HEK293 (cell line): ENCODE results near the gene ZNF329.

Experiments used
- AEBP2 ChIP-seq: fragments of 450-650 bp; formaldehyde crosslinking; IDR thresholded peaks from 2 replicates; pipeline ENCODE4 v1.5.1; 2016; ENCODE audit warnings: missing biosample characterization, missing genetic modification characterization, borderline replicate concordance
- ATF2 ChIP-seq: fragments of 450-650 bp; formaldehyde crosslinking; IDR thresholded peaks from 2 replicates; pipeline ENCODE4 v1.5.1; 2016; ENCODE audit warnings: missing biosample characterization, missing genetic modification characterization, low read depth
- BCL11A ChIP-seq: fragments of 450-650 bp; formaldehyde crosslinking; IDR thresholded peaks from 2 replicates; pipeline ENCODE4 v1.5.1; 2016; ENCODE audit warnings: low read depth, missing biosample characterization, missing genetic modification characterization
- CTCF ChIP-seq: fragments of 450-650 bp; formaldehyde crosslinking; IDR thresholded peaks from 2 replicates; pipeline ENCODE4 v1.5.1; 2016; ENCODE audit warnings: missing biosample characterization, missing genetic modification characterization
- KLF8 ChIP-seq: fragments of 450-650 bp; formaldehyde crosslinking; IDR thresholded peaks from 2 replicates; pipeline ENCODE4 v1.5.1; 2016; ENCODE audit warnings: missing biosample characterization, missing genetic modification characterization
- SETDB1 ChIP-seq: IDR thresholded peaks from one replicate; pipeline ENCODE4 v1.6.1; 2017; ENCODE audit warnings: mild to moderate bottlenecking, low read length, moderate library complexity, mixed read lengths; ENCODE audit not compliant: insufficient read length
- SP2 ChIP-seq: fragments of 450-650 bp; formaldehyde crosslinking; IDR thresholded peaks from 2 replicates; pipeline ENCODE4 v1.5.1; 2016; ENCODE audit warnings: missing biosample characterization, missing genetic modification characterization
- ZFP37 ChIP-seq: fragments of 450-650 bp; formaldehyde crosslinking; IDR thresholded peaks from 2 replicates; pipeline ENCODE4 v1.5.1; 2016; ENCODE audit warnings: missing biosample characterization, missing genetic modification characterization
- ZFP41 ChIP-seq: fragments of 450-650 bp; formaldehyde crosslinking; IDR thresholded peaks from 2 replicates; pipeline ENCODE4 v1.5.1; 2016; ENCODE audit warnings: missing biosample characterization, missing genetic modification characterization, borderline replicate concordance
- ZNF169 ChIP-seq: fragments of 450-650 bp; formaldehyde crosslinking; IDR thresholded peaks from 2 replicates; pipeline ENCODE4 v1.5.1; 2016; ENCODE audit warnings: missing biosample characterization, missing genetic modification characterization
- ZNF202 ChIP-seq: fragments of 450-650 bp; formaldehyde crosslinking; IDR thresholded peaks from 2 replicates; pipeline ENCODE4 v1.5.1; 2016; ENCODE audit warnings: missing biosample characterization, missing genetic modification characterization, borderline replicate concordance
- ZNF239 ChIP-seq: fragments of 450-650 bp; formaldehyde crosslinking; IDR thresholded peaks from 2 replicates; pipeline ENCODE4 v1.5.1; 2016; ENCODE audit warnings: missing biosample characterization, missing genetic modification characterization
- ZNF324 ChIP-seq: fragments of 450-650 bp; formaldehyde crosslinking; IDR thresholded peaks from 2 replicates; pipeline ENCODE4 v1.5.1; 2016; ENCODE audit warnings: missing biosample characterization, missing genetic modification characterization
- ZNF335 ChIP-seq: fragments of 450-650 bp; formaldehyde crosslinking; conservative IDR thresholded peaks from 2 replicates; pipeline ENCODE4 v1.5.1; 2016; ENCODE audit warnings: missing biosample characterization, missing genetic modification characterization
- ZNF341 ChIP-seq: fragments of 450-650 bp; formaldehyde crosslinking; IDR thresholded peaks from 2 replicates; pipeline ENCODE4; 2016; ENCODE audit warnings: low read depth, missing biosample characterization, missing genetic modification characterization
- ZNF513 ChIP-seq: fragments of 450-650 bp; IDR thresholded peaks from 2 replicates; pipeline ENCODE4 v1.5.1; 2018; ENCODE audit warnings: missing biosample characterization, missing genetic modification characterization
- ZNF518A ChIP-seq: fragments of 450-650 bp; formaldehyde crosslinking; conservative IDR thresholded peaks from 2 replicates; pipeline ENCODE4 v1.5.1; 2016; ENCODE audit warnings: low read depth, missing biosample characterization, missing genetic modification characterization
- ZNF555 ChIP-seq: fragments of 450-650 bp; formaldehyde crosslinking; conservative IDR thresholded peaks from 2 replicates; pipeline ENCODE4 v1.5.1; 2017; ENCODE audit warnings: missing biosample characterization, mild to moderate bottlenecking, missing genetic modification characterization, inconsistent platforms
- ZNF561 ChIP-seq: fragments of 450-650 bp; IDR thresholded peaks from 2 replicates; pipeline ENCODE4 v1.5.1; 2018; ENCODE audit warnings: missing biosample characterization, missing genetic modification characterization, borderline replicate concordance
- ZNF585B ChIP-seq: fragments of 450-650 bp; formaldehyde crosslinking; IDR thresholded peaks from 2 replicates; pipeline ENCODE4 v1.5.1; 2016; ENCODE audit warnings: missing biosample characterization, missing genetic modification characterization
- ZNF600 ChIP-seq: fragments of 450-650 bp; formaldehyde crosslinking; IDR thresholded peaks from 2 replicates; pipeline ENCODE4 v1.5.1; 2016; ENCODE audit warnings: missing biosample characterization, missing genetic modification characterization
- ZNF654 ChIP-seq: fragments of 450-650 bp; formaldehyde crosslinking; IDR thresholded peaks from 2 replicates; pipeline ENCODE4 v1.5.1; 2016; ENCODE audit warnings: low read depth, missing biosample characterization, missing genetic modification characterization
- ZNF76 ChIP-seq: fragments of 450-650 bp; formaldehyde crosslinking; IDR thresholded peaks from 2 replicates; pipeline ENCODE4; 2016; ENCODE audit warnings: low read depth, missing biosample characterization, missing genetic modification characterization, borderline replicate concordance
- ZNF843 ChIP-seq: fragments of 450-650 bp; formaldehyde crosslinking; IDR thresholded peaks from 2 replicates; pipeline ENCODE4 v1.5.1; 2016; ENCODE audit warnings: missing biosample characterization, missing genetic modification characterization

Gene ZNF329

GRCh38 chr19:58181902-58182576 lies 31.4 kb upstream of the ZNF329 start (continued):
- TF ChIP-seq ZNF335 (tag by site-specific recombination) (peak; percentile 87), ZNF518A (peak; percentile 42; the same call in 1 of the 2 replicates), SP2 (tag by site-specific recombination) (no peak), SETDB1 (peak; percentile 43), KLF8 (0 out of 2 replicates have a peak, but pooled peaks have one; percentile 15), ZNF202 (tag by site-specific recombination) (no peak), ZNF324 (0 out of 2 replicates have a peak, but pooled peaks have one; percentile 15), ZNF561 (no peak), ZFP41 (tag by site-specific recombination) (no peak), CTCF (peak; percentile 9; the same call in 1 of the 2 replicates), AEBP2 (tag by site-specific recombination) (no peak), ZNF513 (no peak), ZNF843 (no peak), ZNF76 (tag by site-specific recombination) (no peak; the same call in 1 of the 2 replicates), ZNF585B (no peak), BCL11A (no peak), ZFP37 (tag by site-specific recombination) (no peak), ZNF555 (tag by site-specific recombination) (no peak), ZNF239 (tag by site-specific recombination) (no peak), ATF2 (tag by site-specific recombination) (no peak), ZNF654 (tag by site-specific recombination) (peak; percentile 46), ZNF600 (no peak), ZNF169 (tag by site-specific recombination) (no peak; the same call in 1 of the 2 replicates), ZNF341 (tag by site-specific recombination) (no peak)
- TF ChIP-seq, all 188 proteins: peak for 18
